ENCODE data around the gene LIMD2. TPM values are rescaled to one million over a fixed set of nuclear protein-coding genes. Genes with fewer than 3 reads are reported as not detected.
"Not testable (repeated sequence)": the region's sequence is repeated elsewhere in the genome, so short reads cannot be mapped to it uniquely, and the experiment has no call there.

Gene LIMD2
- 0.64 and 3.3 TPM in 2 replicates for total RNA-seq (2014; rRNA removed; shearing (Covaris generic); ENCODE audit: low replicate concordance)

- Histone ChIP-seq H3K36me3 (0 out of 2 replicates have a peak, but pooled peaks cover 7% of the 10 kb centered on the region), H3K9me3 (no peaks in the 10 kb centered on the region), H3K27me3 (no peaks in the 10 kb centered on the region), H3K4me3 (peak within 1 kb of the TSS; percentile 45)
- peak; percentile 61 for DNase-seq
Measured at GRCh38 chr17:63699638-63700527, at the start of gene LIMD2. LIMD2 (minus strand) TSS chr17:63700125; CDS start chr17:63699298, 827 bp downstream.

GRCh38 chr17:63741408-63742173, 41.7 kb upstream of the LIMD2 start, which contains the start of gene STRADA:
STRADA (minus strand) TSS chr17:63741799; CDS start chr17:63728369, 13,430 bp downstream.
- Histone ChIP-seq H3K27me3 (no peaks in the 10 kb centered on the region), H3K36me3 (peaks cover 29% of the 10 kb centered on the region), H3K9me3 (no peaks in the 10 kb centered on the region), H3K4me3 (peak within 1 kb of the TSS; percentile 96)
- DNase-seq, result peak; percentile 99

- Histone ChIP-seq H3K36me3 (peaks cover 25% of the 10 kb centered on the region), H3K9me3 (no peaks in the 10 kb centered on the region), H3K27me3 (no peaks in the 10 kb centered on the region), H3K4me3 (peak overlapping the region; percentile 96)
- no peak for DNase-seq
Measured at GRCh38 chr17:63741143-63741407, 41.1 kb upstream of the LIMD2 start.

- no peak for DNase-seq
- Histone ChIP-seq H3K4me3 (peak overlapping the region; percentile 96), H3K36me3 (peaks cover 23% of the 10 kb centered on the region)
Measured at GRCh38 chr17:63740464-63741142, 40.7 kb upstream of the LIMD2 start.

GRCh38 chr17:63735691-63736090, 35.8 kb upstream of the LIMD2 start:
- no peaks in the 10 kb centered on the region for H3K9me3 ChIP-seq
- no peak overlapping the region for H3K4me3 ChIP-seq
- no peak for DNase-seq
- H3K27me3 ChIP-seq, result no peaks in the 10 kb centered on the region
- H3K36me3 ChIP-seq, result peaks cover 3% of the 10 kb centered on the region

More at GRCh38 chr17:63740464-63741142, 40.7 kb upstream of the LIMD2 start:
- H3K9me3 ChIP-seq, result no peaks in the 10 kb centered on the region
- H3K27me3 ChIP-seq, result no peaks in the 10 kb centered on the region

- no peak for DNase-seq
- peaks cover 36% of the 10 kb centered on the region for H3K36me3 ChIP-seq
- no peaks in the 10 kb centered on the region for H3K27me3 ChIP-seq
- no peaks in the 10 kb centered on the region for H3K9me3 ChIP-seq
- H3K4me3 ChIP-seq, result no peak overlapping the region
Measured at GRCh38 chr17:63722403-63722802, 22.5 kb upstream of the LIMD2 start.

GRCh38 chr17:63720194-63720593, 20.3 kb upstream of the LIMD2 start:
- H3K9me3 ChIP-seq, DNase-seq, H3K27me3 ChIP-seq, H3K4me3 ChIP-seq: not testable (repeated sequence)
- peaks cover 31% of the 10 kb centered on the region for H3K36me3 ChIP-seq

GRCh38 chr17:63718988-63719387, 19.1 kb upstream of the LIMD2 start:
- H3K36me3 ChIP-seq, result peaks cover 29% of the 10 kb centered on the region
- H3K27me3 ChIP-seq, result no peaks in the 10 kb centered on the region
- no peaks in the 10 kb centered on the region for H3K9me3 ChIP-seq
- no peak overlapping the region for H3K4me3 ChIP-seq
- no peak for DNase-seq

GRCh38 chr17:63716426-63716825, 16.5 kb upstream of the LIMD2 start:
- Histone ChIP-seq H3K36me3 (peaks cover 34% of the 10 kb centered on the region), H3K27me3 (no peaks in the 10 kb centered on the region), H3K4me3 (no peak overlapping the region), H3K9me3 (no peaks in the 10 kb centered on the region)
- DNase-seq, result no peak

- no peak overlapping the region for H3K4me3 ChIP-seq
- H3K9me3 ChIP-seq, result no peaks in the 10 kb centered on the region
- DNase-seq, result no peak
- no peaks in the 10 kb centered on the region for H3K27me3 ChIP-seq
- H3K36me3 ChIP-seq, result peaks cover 47% of the 10 kb centered on the region
Measured at GRCh38 chr17:63714550-63715277, 14.8 kb upstream of the LIMD2 start.

- H3K9me3 ChIP-seq, result no peaks in the 10 kb centered on the region
- no peaks in the 10 kb centered on the region for H3K27me3 ChIP-seq
- H3K4me3 ChIP-seq, result no peak overlapping the region
- peaks cover 67% of the 10 kb centered on the region for H3K36me3 ChIP-seq
- DNase-seq, result no peak
Measured at GRCh38 chr17:63709110-63709509, 9.2 kb upstream of the LIMD2 start.

GRCh38 chr17:63707151-63707550, 7.2 kb upstream of the LIMD2 start:
- Histone ChIP-seq H3K4me3 (no peak overlapping the region), H3K27me3 (no peaks in the 10 kb centered on the region), H3K36me3 (peaks cover 58% of the 10 kb centered on the region), H3K9me3 (no peaks in the 10 kb centered on the region)
- no peak for DNase-seq

GRCh38 chr17:63706336-63707082, 6.6 kb upstream of the LIMD2 start:
- Histone ChIP-seq H3K36me3 (peaks cover 51% of the 10 kb centered on the region), H3K9me3 (no peaks in the 10 kb centered on the region), H3K4me3 (no peak overlapping the region), H3K27me3 (no peaks in the 10 kb centered on the region)
- DNase-seq, result no peak

GRCh38 chr17:63705657-63706056, 5.7 kb upstream of the LIMD2 start:
- DNase-seq, result no peak
- no peaks in the 10 kb centered on the region for H3K27me3 ChIP-seq
- peaks cover 46% of the 10 kb centered on the region for H3K36me3 ChIP-seq
- H3K9me3 ChIP-seq, result no peaks in the 10 kb centered on the region
- H3K4me3 ChIP-seq, result no peak overlapping the region

- no peaks in the 10 kb centered on the region for H3K9me3 ChIP-seq
- DNase-seq, result no peak
- H3K27me3 ChIP-seq, result no peaks in the 10 kb centered on the region
- H3K4me3 ChIP-seq, result no peak overlapping the region
- peaks cover 39% of the 10 kb centered on the region for H3K36me3 ChIP-seq
Measured at GRCh38 chr17:63704836-63705235, 4.9 kb upstream of the LIMD2 start.

- no peaks in the 10 kb centered on the region for H3K27me3 ChIP-seq
- no peak overlapping the region for H3K4me3 ChIP-seq
- H3K36me3 ChIP-seq, result peaks cover 33% of the 10 kb centered on the region
- no peaks in the 10 kb centered on the region for H3K9me3 ChIP-seq
- DNase-seq, result no peak
Measured at GRCh38 chr17:63704259-63704576, 4.3 kb upstream of the LIMD2 start.
